ENCODE results near the gene C9.
"Not testable (repeated sequence)": the region's sequence is repeated elsewhere in the genome, so short reads cannot be mapped to it uniquely, and the experiment has no call there.

C9 gene

GRCh38 chr5:39364367-39364766, at the start of gene C9:
C9 (minus strand) TSS chr5:39364495; CDS start chr5:39364464, 31 bp downstream.
- DNase-seq: no peak

GRCh38 chr5:39413771-39414170, 49.5 kb upstream of the C9 start:
- DNase-seq: no peak

- DNase-seq: no peak
These were observed 48.6 kb upstream of the C9 start for GRCh38 chr5:39412721-39413394.

GRCh38 chr5:39411985-39412384, 47.7 kb upstream of the C9 start:
- DNase-seq: no peak

- no peak for DNase-seq
These were observed 46.8 kb upstream of the C9 start for GRCh38 chr5:39411061-39411460.

- DNase-seq: no peak
These were observed 44.7 kb upstream of the C9 start for GRCh38 chr5:39409033-39409432.

GRCh38 chr5:39405083-39405843, 41.0 kb upstream of the C9 start:
- no peak for DNase-seq

- DNase-seq: not testable (repeated sequence)
These were observed 39.5 kb upstream of the C9 start for GRCh38 chr5:39403761-39404160.

- DNase-seq: not testable (repeated sequence)
These were observed 37.8 kb upstream of the C9 start for GRCh38 chr5:39402140-39402539.

GRCh38 chr5:39400713-39401578, 36.7 kb upstream of the C9 start:
- DNase-seq: no peak

- DNase-seq: no peak
These were observed 35.1 kb upstream of the C9 start for GRCh38 chr5:39399135-39400036.

- no peak for DNase-seq
These were observed 32.5 kb upstream of the C9 start for GRCh38 chr5:39396843-39397242.

- DNase-seq: no peak
These were observed 31.2 kb upstream of the C9 start for GRCh38 chr5:39395521-39395920.

GRCh38 chr5:39394946-39395345, 30.7 kb upstream of the C9 start:
- DNase-seq: no peak

GRCh38 chr5:39390945-39391344, 26.6 kb upstream of the C9 start:
- DNase-seq: no peak

- DNase-seq: no peak
These were observed 23.0 kb upstream of the C9 start for GRCh38 chr5:39387293-39387692.

- DNase-seq: no peak
These were observed 20.0 kb upstream of the C9 start for GRCh38 chr5:39384271-39384670.

GRCh38 chr5:39381376-39381775, 17.1 kb upstream of the C9 start:
- DNase-seq: no peak

GRCh38 chr5:39379693-39380092, 15.4 kb upstream of the C9 start:
- DNase-seq: no peak

GRCh38 chr5:39377613-39378012, 13.3 kb upstream of the C9 start:
- no peak for DNase-seq

- peak; percentile 2 for DNase-seq
These were observed 12.0 kb upstream of the C9 start for GRCh38 chr5:39376293-39376714.

- no peak for DNase-seq
These were observed 9.5 kb upstream of the C9 start for GRCh38 chr5:39373791-39374190.

- no peak for DNase-seq
These were observed 7.0 kb upstream of the C9 start for GRCh38 chr5:39371367-39371635.
